ENCODE data around the gene WNT8B. TPM values are rescaled to one million over a fixed set of nuclear protein-coding genes. Genes with fewer than 3 reads are reported as not detected.
A peak's percentile ranks its signal among the peaks of the same experiment; 100 is the strongest.

Gene WNT8B
- total and polyA plus RNA-seq, 10 of the 15 experiments (the other 5 are each of a cell fraction or from before 2014, with no cell fraction given) = not detected

GRCh38 chr10:100529475-100530298 is 66.9 kb downstream of the WNT8B start, which contains the start of gene NDUFB8 (continued):
- TF ChIP-seq ZNF592 (IDR thresholded peaks at IDR 0.05) = no peak
- no peak for TF ChIP-seq ATF3 (IDR thresholded peaks at IDR 0.05; ENCODE audit: borderline replicate concordance, extremely low read depth, low read depth, low read length)
- peak; percentile 70 for TF ChIP-seq ZNF24 (IDR thresholded peaks at IDR 0.05)
- TF ChIP-seq ZNF274 (IDR thresholded peaks at IDR 0.05; ENCODE audit: insufficient read depth, insufficient read length) = no peak
- no peak for TF ChIP-seq JUNB (IDR thresholded peaks at IDR 0.05)
- peak; percentile 87 to 90 for TF ChIP-seq BHLHE40 (IDR thresholded peaks at IDR 0.05; ENCODE audit: borderline replicate concordance in 1 of 2, low read depth in 2 of 2, low read length in 1 of 2)
- 0 out of 2 replicates have a peak, but pooled peaks have one; percentile 66 for TF ChIP-seq RELB (IDR thresholded peaks at IDR 0.05; ENCODE audit: low read depth)
- TF ChIP-seq BRCA1 (IDR thresholded peaks at IDR 0.05; ENCODE audit: low read depth, low read length) = no peak
- peak; percentile 56; the same call in 1 of the 2 replicates for TF ChIP-seq PML (IDR thresholded peaks at IDR 0.05; ENCODE audit: low read length)

Data from GM12878 (cell line).